Spinal cord (tissue), 10 donors: ENCODE measurements around the gene CC2D2A. TPM values are rescaled to one million over a fixed set of nuclear protein-coding genes. Genes with fewer than 3 reads are reported as not detected.
A peak's percentile ranks its signal among the peaks of the same experiment; 100 is the strongest.

ENCODE experiments used
- DNase-seq, 6 donors: peaks; one replicate each; pipeline versions ENCODE4 v3.0.0 to v3.0.0-alpha.2; 2013 to 2015; ENCODE audit warnings: low spot score in 6 of 6, low read depth in 4 of 6
- H3K27ac ChIP-seq: one replicate; pipeline ENCODE4 v1.5.1; 2013; ENCODE audit warnings: low read depth, low read length, control low read depth
- H3K27me3 ChIP-seq: one replicate; pipeline ENCODE4 v1.6.1; 2013; ENCODE audit warnings: low read length; ENCODE audit not compliant: control insufficient read depth, insufficient read depth
- H3K36me3 ChIP-seq: one replicate; pipeline ENCODE4 v1.6.1; 2013; ENCODE audit warnings: low read length; ENCODE audit not compliant: control insufficient read depth, insufficient read depth
- H3K4me1 ChIP-seq: one replicate; pipeline ENCODE4 v1.6.1; 2013; ENCODE audit warnings: low read length; ENCODE audit not compliant: control insufficient read depth, insufficient read depth
- H3K4me3 ChIP-seq: one replicate; pipeline ENCODE4 v1.5.1; 2013; ENCODE audit warnings: low read depth, low read length, control low read depth
- H3K9me3 ChIP-seq: one replicate; pipeline ENCODE4 v1.6.1; 2013; ENCODE audit warnings: low read length; ENCODE audit not compliant: control insufficient read depth, insufficient read depth
- WGBS: methylation state at CpG from one replicate; pipeline ENCODE4 v1.1.5; 2013; ENCODE audit warnings: missing lambda C conversion rate; ENCODE audit not compliant: insufficient coverage; 5-methylcytosine and 5-hydroxymethylcytosine counted together
- polyA plus RNA-seq, 2 donors: library from polyadenylated mRNA; unstranded; fragments of 120-200 nt; gene quantifications; one replicate each; pipeline ENCODE4 v1.2.1, GENCODE V29; 2013; ENCODE audit not compliant: insufficient read length in 2 of 2
- total RNA-seq, 2 donors: library from RNA; depleted of rRNA in 1 of 2; stranded (reverse); fragments of 120-200 nt in 1 of 2; fragments of >200 nt in 1 of 2; gene quantifications; one replicate each; pipeline versions ENCODE4 v1.2.3 to v1.2.4, GENCODE V29; 2013 to 2014
- donor health status: healthy.

The CC2D2A gene
- total and polyA plus RNA-seq, 4 donors = 25.6 to 67.6 (median 36.4) TPM

GRCh38 chr4:15544248-15544729, 74.6 kb downstream of the CC2D2A start:
- Histone ChIP-seq H3K27me3 (no peaks in the 10 kb centered on the region), H3K4me1 (no peaks in the 10 kb centered on the region), H3K4me3 (no peak overlapping the region), H3K27ac (no peak overlapping the region), H3K36me3 (peaks cover 13% of the 10 kb centered on the region), H3K9me3 (no peaks in the 10 kb centered on the region)
- WGBS = no CpG with 5 or more reads among the region's 1 CpG
- no peak for DNase-seq

DNA sequence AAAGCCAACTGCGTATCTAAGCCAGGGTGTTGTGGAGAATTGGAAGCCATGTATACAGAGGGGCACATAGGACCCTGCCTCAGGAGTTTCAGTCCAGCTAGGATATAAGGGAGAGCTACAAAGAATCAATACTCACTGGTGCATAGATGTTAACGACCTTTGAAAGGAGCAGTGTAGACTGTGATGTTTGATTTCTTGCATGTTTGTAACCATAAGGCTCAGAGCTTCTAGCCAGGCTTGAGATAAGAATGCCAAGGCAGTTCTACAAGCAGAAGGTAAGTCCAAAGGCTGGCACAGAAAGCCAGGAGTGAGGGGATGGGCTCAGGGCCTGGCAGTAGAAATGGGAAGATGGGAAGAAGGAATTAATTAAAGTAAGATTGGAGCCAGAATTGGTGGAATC, 75.7 kb downstream of the CC2D2A start:
- DNase-seq = peak in 1 of 6 donors; percentile 5
- H3K9me3 ChIP-seq = no peaks in the 10 kb centered on the region
- peaks cover 13% of the 10 kb centered on the region for H3K36me3 ChIP-seq
- 92% methylated on average over 1 of the region's 2 CpGs for WGBS
- no peaks in the 10 kb centered on the region for H3K4me1 ChIP-seq
- H3K4me3 ChIP-seq = no peak overlapping the region
- H3K27me3 ChIP-seq = no peaks in the 10 kb centered on the region
- H3K27ac ChIP-seq = no peak overlapping the region

DNA sequence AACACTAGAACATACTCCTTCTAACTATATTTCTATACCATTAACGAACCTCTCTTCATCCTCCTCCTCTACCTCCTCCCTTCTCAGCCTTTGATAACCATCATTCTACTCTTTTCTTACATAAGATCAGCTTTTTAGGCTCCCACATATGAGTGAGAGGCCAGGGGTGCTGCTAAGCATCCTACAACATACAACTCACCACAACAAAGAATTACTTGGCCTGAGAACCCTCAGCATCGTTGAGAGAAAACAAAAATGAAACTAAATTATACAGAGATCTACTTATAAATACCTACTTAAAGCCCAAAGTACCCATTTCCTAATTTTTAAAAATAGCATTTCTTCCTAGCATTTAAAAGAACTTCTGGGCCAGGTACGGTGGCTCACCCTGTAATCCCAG, 77.7 kb downstream of the CC2D2A start:
- WGBS = 94% methylated on average over 3 of the region's 3 CpGs
- peaks cover 10% of the 10 kb centered on the region for H3K36me3 ChIP-seq
- DNase-seq = no peak
- no peak overlapping the region for H3K27ac ChIP-seq
- H3K27me3 ChIP-seq = no peaks in the 10 kb centered on the region
- no peaks in the 10 kb centered on the region for H3K4me1 ChIP-seq
- H3K4me3 ChIP-seq = no peak overlapping the region
- no peaks in the 10 kb centered on the region for H3K9me3 ChIP-seq

DNA sequence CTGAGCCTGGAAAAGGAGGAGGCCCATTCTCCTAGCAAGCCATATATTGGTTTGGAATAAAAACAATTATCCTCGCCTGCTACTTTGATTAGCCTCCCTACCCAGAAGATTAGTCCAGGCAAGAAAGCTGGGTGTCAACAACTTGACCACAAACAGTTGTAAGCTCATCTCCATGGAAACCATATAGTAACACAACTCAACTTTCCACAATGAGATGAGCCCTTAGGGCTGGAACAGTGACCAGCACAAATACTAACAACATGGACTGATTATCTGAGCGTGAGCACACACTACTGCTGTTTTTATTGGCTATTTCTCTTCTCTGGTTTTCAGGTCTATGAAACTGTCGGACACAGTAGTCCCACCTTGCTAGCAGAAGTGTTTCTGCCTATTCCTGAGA, 80.8 kb downstream of the CC2D2A start:
- Histone ChIP-seq H3K4me3 (no peak overlapping the region), H3K9me3 (no peaks in the 10 kb centered on the region), H3K27me3 (no peaks in the 10 kb centered on the region), H3K27ac (no peak overlapping the region), H3K4me1 (no peaks in the 10 kb centered on the region), H3K36me3 (peaks cover 15% of the 10 kb centered on the region)
- no peak for DNase-seq
- WGBS = 100% methylated on average over 2 of the region's 3 CpGs

DNA sequence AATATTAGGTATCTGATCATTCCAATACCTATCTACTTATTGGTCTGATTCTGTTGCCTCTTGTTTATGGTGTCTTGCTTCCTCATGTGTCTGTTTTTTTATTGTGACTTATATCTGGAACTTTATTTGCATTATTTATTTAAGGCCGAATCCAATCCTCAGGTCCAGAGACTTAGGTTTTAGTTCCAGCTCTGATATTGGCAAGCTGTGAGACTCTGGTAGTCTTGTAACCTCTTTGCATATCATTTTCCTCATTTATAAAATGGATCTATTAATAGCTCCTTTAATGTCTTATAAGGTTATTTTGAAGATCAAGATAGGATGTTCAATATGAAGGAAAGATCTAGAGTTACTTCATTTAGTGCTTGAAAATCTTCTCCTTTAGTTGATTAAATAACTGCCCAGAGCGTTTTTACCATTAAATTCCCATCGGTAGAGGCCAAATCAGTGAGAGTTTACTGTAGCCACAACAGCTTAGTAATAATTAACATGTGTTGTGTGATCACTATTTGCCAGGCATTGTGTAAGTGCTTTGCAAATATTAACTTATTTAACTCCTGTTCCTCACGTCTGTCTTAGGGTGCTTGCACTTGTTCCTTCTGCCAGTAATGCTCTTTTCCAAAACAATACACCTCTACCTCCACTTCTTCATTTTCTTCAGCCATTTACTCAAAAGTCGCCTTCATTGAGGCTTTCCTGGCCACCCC, 82.2 kb downstream of the CC2D2A start:
- Histone ChIP-seq H3K9me3 (no peaks in the 10 kb centered on the region), H3K4me1 (no peaks in the 10 kb centered on the region), H3K4me3 (no peak overlapping the region), H3K27ac (no peak overlapping the region), H3K36me3 (peaks cover 19% of the 10 kb centered on the region), H3K27me3 (no peaks in the 10 kb centered on the region)
- DNase-seq = no peak
- 74% methylated on average over 2 of the region's 5 CpGs for WGBS

DNA sequence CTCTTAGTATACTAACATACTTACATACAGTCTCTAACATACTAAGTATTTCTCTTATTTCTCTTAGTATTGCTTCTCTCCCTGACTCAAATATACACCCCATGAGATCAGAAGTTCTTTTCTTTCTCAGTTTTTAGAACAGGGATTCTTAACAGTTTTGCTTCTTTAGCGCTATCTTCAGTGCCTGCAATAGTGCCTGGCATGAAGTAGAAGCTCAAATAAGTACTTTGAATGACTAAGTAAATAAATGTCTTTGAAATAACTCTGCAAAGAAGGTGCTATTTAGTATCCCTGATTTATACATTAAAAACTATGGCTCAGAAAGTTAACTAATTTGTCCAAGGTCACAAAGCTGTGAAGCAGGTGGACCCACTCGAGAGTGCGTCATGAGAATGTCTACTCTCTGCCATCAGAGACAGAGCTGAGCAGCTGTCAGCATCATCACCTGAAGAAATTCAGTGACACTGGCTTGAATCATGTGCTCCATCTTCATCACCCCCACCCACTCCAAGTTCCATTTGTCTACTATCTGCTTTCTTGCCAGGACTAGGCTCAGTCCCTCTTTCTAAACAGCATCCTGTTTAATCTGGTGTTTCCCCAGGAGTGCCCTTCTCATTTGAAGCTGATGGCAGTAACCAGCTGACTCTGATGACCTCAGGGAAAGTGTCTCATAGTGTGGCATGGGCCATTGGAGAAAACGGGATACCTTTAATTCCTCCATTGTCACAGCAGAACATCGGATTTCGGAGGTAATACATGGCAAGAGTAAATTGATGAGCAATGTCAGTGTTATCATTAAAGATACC, 83.1 kb downstream of the CC2D2A start:
- DNase-seq = peak in 1 of 6 donors; percentile 6
- Histone ChIP-seq H3K27me3 (no peaks in the 10 kb centered on the region), H3K27ac (no peak overlapping the region), H3K9me3 (no peaks in the 10 kb centered on the region), H3K36me3 (peaks cover 13% of the 10 kb centered on the region), H3K4me1 (no peaks in the 10 kb centered on the region), H3K4me3 (no peak overlapping the region)
- WGBS = 85% methylated on average over 2 of the region's 6 CpGs

- H3K9me3 ChIP-seq = no peaks in the 10 kb centered on the region
- no peaks in the 10 kb centered on the region for H3K4me1 ChIP-seq
- H3K4me3 ChIP-seq = no peak overlapping the region
- H3K27ac ChIP-seq = no peak overlapping the region
- H3K27me3 ChIP-seq = no peaks in the 10 kb centered on the region
- H3K36me3 ChIP-seq = peaks cover 23% of the 10 kb centered on the region
- WGBS = 100% methylated on average over 1 of the region's 4 CpGs
- no peak for DNase-seq
These were observed 86.9 kb downstream of the CC2D2A start for GRCh38 chr4:15556511-15557092.

DNA sequence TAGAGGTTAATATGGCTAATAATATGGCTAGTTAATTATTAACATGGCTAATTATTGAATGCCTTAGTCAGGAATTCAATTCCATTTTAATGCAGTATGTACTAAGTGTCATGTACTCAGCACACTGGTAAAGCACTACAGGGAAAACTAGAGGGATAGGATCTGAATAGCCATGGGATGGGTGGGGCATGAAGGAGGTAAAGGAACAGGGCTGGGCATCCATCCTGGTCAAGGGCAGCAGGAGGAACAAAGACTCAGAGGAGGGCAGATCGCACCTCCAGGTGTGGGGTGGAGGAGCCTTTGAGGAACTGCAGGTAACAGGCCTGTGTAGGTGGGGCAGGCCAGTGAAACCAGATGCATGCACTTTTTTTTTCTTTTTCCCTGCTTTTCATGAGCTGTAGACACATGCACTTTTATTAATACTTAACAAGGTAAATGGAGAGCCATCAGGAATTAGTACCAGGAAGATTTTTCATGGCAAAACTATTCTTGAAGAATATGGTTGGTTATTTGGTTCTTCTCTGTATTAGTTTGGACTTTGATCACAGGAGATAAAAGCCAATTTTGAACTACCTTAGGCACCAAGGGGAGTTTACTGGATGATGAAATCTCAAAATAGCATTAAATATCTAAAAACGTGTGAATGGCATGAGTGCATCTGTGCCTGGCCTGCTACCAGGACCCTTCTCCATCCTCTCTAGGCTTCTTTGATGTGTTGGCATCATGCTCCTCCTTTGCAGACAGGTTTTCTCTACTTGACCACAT, 88.3 kb downstream of the CC2D2A start:
- 90% methylated on average over 2 of the region's 2 CpGs for WGBS
- peaks cover 23% of the 10 kb centered on the region for H3K36me3 ChIP-seq

DNA sequence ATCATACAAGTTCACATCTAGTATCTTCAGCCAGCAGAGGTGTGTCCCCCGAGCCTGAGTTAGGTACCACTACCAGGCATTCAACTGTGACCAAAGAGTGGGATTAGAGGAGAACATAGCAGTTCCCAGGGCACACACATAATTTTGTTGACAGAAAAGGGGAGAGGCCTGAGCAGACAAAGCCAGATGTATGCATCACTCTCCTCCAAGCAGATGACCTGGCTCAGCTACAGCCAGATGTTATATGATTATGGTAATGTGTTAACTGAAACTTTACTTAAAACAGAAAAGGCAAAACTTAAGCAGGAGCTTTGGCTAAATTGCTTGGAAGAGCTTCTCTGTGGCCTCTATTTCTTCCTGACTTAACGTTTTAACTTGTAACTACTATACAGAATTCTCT, 88.9 kb downstream of the CC2D2A start:
- WGBS = 100% methylated on average over 1 of the region's 2 CpGs
- no peaks in the 10 kb centered on the region for H3K4me1 ChIP-seq
- peaks cover 26% of the 10 kb centered on the region for H3K36me3 ChIP-seq
- H3K27me3 ChIP-seq = no peaks in the 10 kb centered on the region
- no peak overlapping the region for H3K4me3 ChIP-seq
- DNase-seq = no peak
- no peaks in the 10 kb centered on the region for H3K9me3 ChIP-seq
- H3K27ac ChIP-seq = no peak overlapping the region

More for the DNA sequence above, 88.3 kb downstream of the CC2D2A start:
- Histone ChIP-seq H3K4me3 (no peak overlapping the region), H3K4me1 (no peaks in the 10 kb centered on the region), H3K9me3 (no peaks in the 10 kb centered on the region), H3K27me3 (no peaks in the 10 kb centered on the region), H3K27ac (no peak overlapping the region)
- DNase-seq = no peak
